Muscle of arm (tissue), 12 donors: ENCODE results near the gene TLE3. TPM values are rescaled to one million over a fixed set of nuclear protein-coding genes. Genes with fewer than 3 reads are reported as not detected.

ENCODE experiments used
- DNase-seq: peaks from one replicate; pipeline ENCODE4 v3.0.0-alpha.2; 2013
- polyA plus RNA-seq, 12 donors: library from polyadenylated mRNA; unstranded; fragments of 120-200 nt; gene quantifications; one replicate each; pipeline ENCODE4 v1.2.1, GENCODE V29; 2013; ENCODE audit not compliant: insufficient read length in 12 of 12

Gene TLE3
- polyA plus RNA-seq, 12 donors: 16.7 to 72.6 (median 27.1) TPM; not detected in 1

DNA sequence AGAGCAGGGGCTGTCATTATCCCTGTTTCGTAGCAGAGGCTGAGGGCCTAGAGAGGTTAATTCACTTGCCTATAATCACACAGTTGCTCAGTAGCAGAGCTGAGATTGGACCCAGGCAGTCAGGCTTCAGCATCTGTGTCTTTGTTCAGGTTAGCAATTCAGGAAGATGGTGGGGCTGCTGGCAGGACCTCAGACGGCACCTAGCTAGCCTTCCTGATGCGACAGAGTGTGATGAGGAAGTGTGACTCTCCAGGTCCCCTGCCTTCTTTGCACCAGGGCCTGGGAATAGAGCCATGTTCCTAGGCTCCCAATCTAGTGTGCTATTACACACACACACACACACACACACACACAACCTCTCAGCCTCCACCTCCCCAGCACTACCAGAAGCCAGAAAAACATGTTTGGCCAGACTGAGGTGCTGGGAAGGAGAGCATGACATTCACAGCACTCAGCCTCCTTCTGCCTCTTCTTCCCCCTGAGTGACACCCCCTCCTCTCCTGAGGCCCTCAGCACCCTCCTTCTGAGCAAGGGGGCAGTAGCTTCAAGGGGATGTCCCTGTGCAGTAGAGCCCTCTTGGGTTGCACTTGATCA is 88.9 kb downstream of the TLE3 start:
- DNase-seq: no peak

DNA sequence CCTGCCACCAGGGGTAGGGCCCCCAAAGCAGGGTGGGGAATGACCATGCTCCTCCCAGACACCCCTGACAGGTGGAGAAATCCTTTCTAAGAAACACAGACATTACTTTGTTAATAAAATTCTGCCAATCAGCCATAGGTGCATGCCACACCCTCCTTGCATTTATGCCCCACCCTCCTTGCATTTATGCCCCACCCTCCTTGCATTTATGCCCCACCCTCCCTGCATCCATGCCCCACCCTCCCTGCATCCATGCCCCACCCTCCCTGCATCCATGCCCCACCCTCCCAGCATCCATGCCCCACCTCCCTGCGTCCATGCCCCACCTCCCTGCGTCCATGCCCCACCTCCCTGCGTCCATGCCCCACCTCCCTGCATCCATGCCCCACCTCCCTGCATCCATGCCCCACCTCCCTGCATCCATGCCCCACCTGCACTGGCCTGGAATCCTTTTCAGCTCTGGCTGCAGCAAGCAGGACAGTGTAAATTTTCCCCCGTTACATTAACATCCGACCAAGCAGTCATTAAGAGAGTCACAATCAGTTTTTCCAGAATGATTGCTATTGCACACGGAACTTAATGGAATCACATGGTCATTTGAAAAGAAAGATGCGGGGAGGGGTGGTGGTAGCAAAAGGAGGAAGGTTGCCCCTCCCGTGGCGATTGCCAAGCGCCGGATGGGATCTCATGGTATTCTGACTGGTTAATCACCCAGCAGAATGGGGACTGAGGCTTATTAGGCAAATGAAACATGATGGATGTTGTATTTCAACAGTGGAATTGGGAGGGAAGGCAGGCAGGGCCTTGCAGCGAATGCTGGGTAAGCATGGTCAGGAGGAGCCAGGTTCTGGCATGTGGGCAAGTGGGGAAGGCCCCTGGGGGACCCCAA is 91.2 kb downstream of the TLE3 start:
- DNase-seq: no peak

DNA sequence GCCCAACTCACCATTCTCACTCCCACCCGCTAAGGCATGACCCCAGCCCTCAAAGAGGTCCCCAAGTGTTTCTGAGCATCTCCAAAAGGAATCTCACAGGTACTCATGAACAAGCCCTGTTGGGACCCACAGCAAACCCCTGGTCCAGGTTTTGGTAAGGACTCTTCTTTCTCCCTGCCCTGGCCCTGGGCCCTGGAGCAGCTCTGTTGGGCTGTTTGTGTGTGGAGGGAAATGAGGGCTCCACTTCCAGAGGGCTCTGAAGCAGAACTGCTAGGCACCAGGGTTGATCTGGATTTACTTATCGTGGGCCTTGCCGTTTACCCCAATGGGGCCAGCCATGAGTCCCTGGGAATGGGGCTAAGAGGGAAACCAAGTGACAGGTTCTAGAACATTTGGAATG is 92.9 kb downstream of the TLE3 start:
- no peak for DNase-seq

DNA sequence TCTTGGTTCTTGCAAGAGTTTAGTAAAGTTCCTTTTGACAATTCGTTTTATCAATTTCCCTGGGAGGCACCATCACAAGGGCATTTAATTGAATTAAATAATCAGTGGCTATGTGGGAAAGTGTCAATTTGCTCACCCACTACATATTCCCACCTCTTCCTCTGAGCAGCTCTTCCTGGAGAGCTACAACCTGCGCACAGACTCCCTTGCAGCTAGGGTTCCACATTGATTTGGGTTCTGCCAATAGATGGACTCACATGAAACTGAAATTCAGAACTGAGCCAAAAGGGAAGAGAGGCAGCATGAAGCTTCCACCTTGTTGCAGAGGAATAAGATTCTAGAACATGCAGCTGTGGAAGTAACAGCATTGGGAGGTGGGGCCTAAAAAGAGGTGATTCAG is 94.8 kb downstream of the TLE3 start:
- DNase-seq: no peak

DNA sequence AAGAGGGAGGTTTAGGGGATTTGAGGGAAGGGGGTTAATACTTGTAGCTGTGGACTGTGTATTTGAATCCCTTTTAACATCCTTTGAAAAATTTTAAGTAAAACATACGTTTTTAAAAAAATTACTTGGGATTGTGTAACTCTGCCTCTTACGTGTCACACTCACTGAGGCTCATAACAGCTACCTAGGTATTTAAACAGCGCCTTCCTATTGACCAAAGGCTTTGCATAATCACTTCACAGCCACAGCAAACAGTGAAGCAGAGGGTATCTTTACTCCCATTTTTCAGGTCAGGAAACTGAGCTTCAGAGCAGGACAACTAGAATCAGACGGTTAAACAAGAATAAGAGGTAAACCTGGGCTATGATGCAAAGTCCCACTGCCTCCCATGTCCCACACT is 95.9 kb downstream of the TLE3 start:
- no peak for DNase-seq

DNA sequence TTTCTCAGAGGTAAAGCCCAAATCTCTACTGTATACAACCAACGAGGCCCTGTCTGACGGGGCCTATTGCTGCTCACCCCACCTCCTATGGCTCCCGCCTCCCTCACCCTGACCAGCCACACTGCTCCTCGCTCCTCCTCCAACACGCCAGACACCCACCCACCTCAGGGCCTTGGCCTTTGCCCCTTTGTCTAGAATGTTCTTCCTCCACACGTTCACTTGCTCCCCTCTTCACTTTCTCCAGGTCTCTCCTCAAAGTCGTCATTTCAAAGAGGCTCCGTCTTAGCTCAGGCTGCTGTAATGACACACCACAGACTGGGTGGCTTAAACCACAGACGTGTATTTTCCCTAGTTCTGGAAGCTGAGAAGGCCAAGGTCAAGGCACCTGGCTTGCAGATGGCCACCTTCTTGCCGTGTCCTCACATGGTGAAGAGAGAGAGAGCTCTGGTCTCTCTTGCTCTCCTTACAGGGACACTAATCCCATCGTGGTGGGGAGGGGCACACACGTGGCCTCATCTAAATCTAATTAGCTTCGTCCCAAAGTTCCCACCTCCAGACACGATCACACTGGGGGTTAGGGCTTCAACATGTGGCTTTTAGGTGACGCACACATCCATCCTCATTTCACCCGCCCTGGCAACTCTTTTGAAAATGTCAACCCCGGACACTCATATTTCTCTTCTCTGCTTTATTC is 98.2 kb downstream of the TLE3 start:
- no peak for DNase-seq

DNA sequence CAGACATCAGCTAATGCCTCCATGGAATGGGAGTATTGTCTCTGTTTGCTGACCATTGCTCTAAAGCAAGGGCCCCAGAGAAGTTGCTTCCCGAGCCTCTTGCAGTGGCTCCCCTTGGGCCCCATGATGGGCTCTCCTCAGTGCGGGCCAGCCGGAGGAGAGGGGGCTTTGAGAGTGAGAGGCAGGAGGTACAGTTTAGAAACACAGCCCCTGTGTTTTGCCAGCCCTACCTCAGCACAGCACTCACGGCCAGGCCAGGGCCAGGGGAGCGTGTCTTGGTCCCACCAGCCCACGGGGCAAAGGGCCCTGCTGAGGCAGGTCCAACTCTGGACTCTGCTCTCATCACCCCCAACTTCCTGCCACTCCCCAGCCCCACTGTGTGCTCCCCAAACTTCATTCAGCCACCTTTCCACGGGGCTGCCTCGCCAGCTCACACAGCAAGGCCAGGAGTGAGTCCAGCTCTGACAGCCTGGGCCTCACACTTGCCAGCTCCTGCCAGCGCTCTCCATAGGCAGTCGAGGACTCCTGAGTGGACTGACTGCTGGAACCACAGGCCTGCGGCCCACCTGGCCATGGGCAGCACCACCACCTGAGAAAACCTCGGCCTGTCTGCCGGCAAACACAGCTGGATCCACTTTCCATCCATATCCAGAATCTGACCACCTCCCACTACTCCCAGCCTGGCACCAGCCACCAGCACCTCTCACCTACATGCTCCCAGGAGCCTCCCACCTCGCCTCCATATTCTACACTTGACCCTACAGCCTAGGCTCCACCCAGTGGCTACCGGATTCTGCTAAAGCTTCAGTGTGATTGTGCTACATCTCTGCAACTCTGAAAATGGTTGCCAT is 99.0 kb downstream of the TLE3 start:
- DNase-seq: no peak

DNA sequence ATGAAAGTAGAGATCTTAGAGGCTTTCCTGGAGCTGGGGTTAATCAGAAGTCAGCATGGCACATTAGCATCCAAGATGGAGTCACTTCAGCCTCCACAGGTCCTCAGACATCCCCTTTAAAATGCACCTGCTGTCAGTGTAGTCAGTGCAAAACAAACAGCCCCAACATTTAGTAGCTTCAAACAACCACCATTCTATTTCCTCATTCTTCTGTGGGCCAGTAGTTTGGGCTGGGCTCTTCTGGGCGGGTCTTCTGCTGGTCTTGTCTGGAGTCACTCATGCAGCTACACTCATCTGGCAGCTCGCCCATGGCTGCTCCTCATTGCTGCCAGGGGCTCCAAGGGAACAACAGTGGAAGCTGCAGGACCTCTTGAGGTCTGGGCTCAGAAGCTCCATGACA is 99.9 kb downstream of the TLE3 start:
- no peak for DNase-seq
